HEK293 (cell line): ENCODE data around the gene HMG20A.

Experiments used
- CTCF ChIA-PET: fragments of 350-600 bp; formaldehyde crosslinking; extraction: SDS; loops from one replicate; lab custom pipeline; 2021; ENCODE audit warnings: antibody characterized with exemption; lab: Yijun Ruan, JAX
- POLR2A ChIA-PET: fragments of 300-600 bp; formaldehyde crosslinking; extraction: SDS; loops from one replicate; lab custom pipeline; 2020; ENCODE audit warnings: antibody characterized with exemption, inconsistent platforms; lab: Yijun Ruan, JAX
- H3K27ac ChIP-seq: fragments of 200-500 bp; sonication (Bioruptor generic); 2 replicates; pipeline ENCODE4 v1.5.1; 2014; ENCODE audit warnings: low read depth, low read length, control low read depth, inconsistent platforms; ENCODE audit errors: extremely low read depth
- H3K36me3 ChIP-seq, 2 experiments: fragments of 200-500 bp in 1 of 2; sonication (Bioruptor generic) in 1 of 2; 1 replicate in 1 of 2; 2 replicates in 1 of 2; pipeline ENCODE4 v1.5.1; 2014 to 2017; ENCODE audit warnings: inconsistent platforms in 2 of 2, low read length in 2 of 2; ENCODE audit not compliant: control insufficient read depth in 2 of 2, insufficient read depth in 1 of 2
- H3K4me1 ChIP-seq: fragments of 200-500 bp; sonication (Bioruptor generic); 2 replicates; pipeline ENCODE4 v1.5.1; 2014; ENCODE audit warnings: mild to moderate bottlenecking, low read length, inconsistent platforms; ENCODE audit not compliant: control insufficient read depth, insufficient read depth
- H3K4me3 ChIP-seq: 2 replicates; pipeline ENCODE4 v1.5.1; 2011; ENCODE audit warnings: low read depth, mild to moderate bottlenecking, control low read depth, low read length, moderate library complexity
- H3K9me3 ChIP-seq: fragments of 200-500 bp; sonication (Bioruptor generic); 2 replicates; pipeline ENCODE4 v1.5.1; 2014; ENCODE audit warnings: low read depth, low read length, inconsistent platforms; ENCODE audit not compliant: control insufficient read depth, insufficient read depth
- BCL11A ChIP-seq: fragments of 450-650 bp; formaldehyde crosslinking; IDR thresholded peaks from 2 replicates; pipeline ENCODE4 v1.5.1; 2016; ENCODE audit warnings: low read depth, missing biosample characterization, missing genetic modification characterization
- HOXC10 ChIP-seq: sonication (generic); formaldehyde crosslinking; IDR thresholded peaks from 2 replicates; pipeline ENCODE4 v1.8.1; 2023; ENCODE audit warnings: mild to moderate bottlenecking, missing genetic modification reagents
- KLF10 ChIP-seq: fragments of 450-650 bp; IDR thresholded peaks from 2 replicates; pipeline ENCODE4 v1.5.1; 2018; ENCODE audit warnings: missing biosample characterization, mild to moderate bottlenecking, missing genetic modification characterization
- MYNN ChIP-seq: fragments of 450-650 bp; formaldehyde crosslinking; IDR thresholded peaks from 2 replicates; pipeline ENCODE4 v1.5.1; 2016; ENCODE audit warnings: missing biosample characterization, missing genetic modification characterization, borderline replicate concordance
- RBAK ChIP-seq: fragments of 450-650 bp; formaldehyde crosslinking; IDR thresholded peaks from 2 replicates; pipeline ENCODE4 v1.5.1; 2016; ENCODE audit warnings: missing biosample characterization, missing genetic modification characterization
- SP2 ChIP-seq: fragments of 450-650 bp; formaldehyde crosslinking; IDR thresholded peaks from 2 replicates; pipeline ENCODE4 v1.5.1; 2016; ENCODE audit warnings: missing biosample characterization, missing genetic modification characterization
- WT1 ChIP-seq: fragments of 450-650 bp; formaldehyde crosslinking; IDR thresholded peaks from 2 replicates; pipeline ENCODE4 v1.5.1; 2016; ENCODE audit warnings: missing biosample characterization, missing genetic modification characterization
- ZBTB20 ChIP-seq: fragments of 450-650 bp; formaldehyde crosslinking; IDR thresholded peaks from 2 replicates; pipeline ENCODE4 v1.5.1; 2016; ENCODE audit warnings: missing biosample characterization, missing genetic modification characterization
- ZBTB21 ChIP-seq: fragments of 450-650 bp; formaldehyde crosslinking; IDR thresholded peaks from 2 replicates; pipeline ENCODE4 v1.5.1; 2017; ENCODE audit warnings: missing biosample characterization, missing genetic modification characterization
- ZBTB49 ChIP-seq: fragments of 450-650 bp; formaldehyde crosslinking; IDR thresholded peaks from 2 replicates; pipeline ENCODE4 v1.5.1; 2016; ENCODE audit warnings: missing biosample characterization, missing genetic modification characterization, low read depth
- ZBTB6 ChIP-seq: fragments of 450-650 bp; formaldehyde crosslinking; IDR thresholded peaks from 2 replicates; pipeline ENCODE4 v1.5.1; 2017; ENCODE audit warnings: missing biosample characterization, missing genetic modification characterization
- ZNF140 ChIP-seq: fragments of 450-650 bp; formaldehyde crosslinking; IDR thresholded peaks from 2 replicates; pipeline ENCODE4 v1.5.1; 2016; ENCODE audit warnings: missing biosample characterization, missing genetic modification characterization
- ZNF362 ChIP-seq: fragments of 450-650 bp; formaldehyde crosslinking; IDR thresholded peaks from 2 replicates; pipeline ENCODE4 v1.5.1; 2016; ENCODE audit warnings: missing biosample characterization, missing genetic modification characterization
- ZNF560 ChIP-seq: fragments of 450-650 bp; formaldehyde crosslinking; IDR thresholded peaks from 2 replicates; pipeline ENCODE4 v1.5.1; 2017; ENCODE audit warnings: missing biosample characterization, missing genetic modification characterization, borderline replicate concordance
- ZNF610 ChIP-seq: fragments of 450-650 bp; formaldehyde crosslinking; IDR thresholded peaks from 2 replicates; pipeline ENCODE4 v1.5.1; 2016; ENCODE audit warnings: missing biosample characterization, missing genetic modification characterization, borderline replicate concordance
- ZNF626 ChIP-seq: fragments of 450-650 bp; sonication (Bioruptor Pico); formaldehyde crosslinking; IDR thresholded peaks from 2 replicates; pipeline ENCODE4 v1.5.1; 2018; ENCODE audit warnings: missing biosample characterization, missing genetic modification characterization, inconsistent platforms
- ZNF660 ChIP-seq: fragments of 450-650 bp; IDR thresholded peaks from 2 replicates; pipeline ENCODE4 v1.5.1; 2018; ENCODE audit warnings: missing biosample characterization, mild to moderate bottlenecking, missing genetic modification characterization
- ZNF747 ChIP-seq: fragments of 450-650 bp; formaldehyde crosslinking; IDR thresholded peaks from 2 replicates; pipeline ENCODE4 v1.5.1; 2016; ENCODE audit warnings: missing biosample characterization, missing genetic modification characterization
- TF ChIP-seq, protein P1 (sequence below): fragments of 450-650 bp; formaldehyde crosslinking; IDR thresholded peaks from 2 replicates; pipeline ENCODE4 v1.5.1; 2016; ENCODE audit warnings: missing biosample characterization, missing genetic modification characterization, borderline replicate concordance
- TF ChIP-seq, protein P2 (sequence below): fragments of 450-650 bp; formaldehyde crosslinking; IDR thresholded peaks from 2 replicates; pipeline ENCODE4 v1.5.0; 2017; ENCODE audit warnings: missing biosample characterization, missing genetic modification characterization, borderline replicate concordance
- TF ChIP-seq, protein P3 (sequence below): fragments of 450-650 bp; formaldehyde crosslinking; IDR thresholded peaks from 2 replicates; pipeline ENCODE4 v1.5.1; 2017; ENCODE audit warnings: missing biosample characterization, missing genetic modification characterization
- TF ChIP-seq, protein P4 (sequence below): fragments of 450-650 bp; formaldehyde crosslinking; IDR thresholded peaks from 2 replicates; pipeline ENCODE4 v1.5.1; 2016; ENCODE audit warnings: missing biosample characterization, missing genetic modification characterization

The HMG20A gene

GRCh38 chr15:77527164-77527778, 106.6 kb downstream of the HMG20A start (continued):
- TF ChIP-seq, protein P1, sequence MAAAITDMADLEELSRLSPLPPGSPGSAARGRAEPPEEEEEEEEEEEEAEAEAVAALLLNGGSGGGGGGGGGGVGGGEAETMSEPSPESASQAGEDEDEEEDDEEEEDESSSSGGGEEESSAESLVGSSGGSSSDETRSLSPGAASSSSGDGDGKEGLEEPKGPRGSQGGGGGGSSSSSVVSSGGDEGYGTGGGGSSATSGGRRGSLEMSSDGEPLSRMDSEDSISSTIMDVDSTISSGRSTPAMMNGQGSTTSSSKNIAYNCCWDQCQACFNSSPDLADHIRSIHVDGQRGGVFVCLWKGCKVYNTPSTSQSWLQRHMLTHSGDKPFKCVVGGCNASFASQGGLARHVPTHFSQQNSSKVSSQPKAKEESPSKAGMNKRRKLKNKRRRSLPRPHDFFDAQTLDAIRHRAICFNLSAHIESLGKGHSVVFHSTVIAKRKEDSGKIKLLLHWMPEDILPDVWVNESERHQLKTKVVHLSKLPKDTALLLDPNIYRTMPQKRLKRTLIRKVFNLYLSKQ (tag by site-specific recombination): no peak
- TF ChIP-seq ZNF362 (no peak), ZNF610 (tag by site-specific recombination) (no peak), HOXC10 (no peak), ZBTB20 (tag by site-specific recombination) (peak; percentile 84)

DNA sequence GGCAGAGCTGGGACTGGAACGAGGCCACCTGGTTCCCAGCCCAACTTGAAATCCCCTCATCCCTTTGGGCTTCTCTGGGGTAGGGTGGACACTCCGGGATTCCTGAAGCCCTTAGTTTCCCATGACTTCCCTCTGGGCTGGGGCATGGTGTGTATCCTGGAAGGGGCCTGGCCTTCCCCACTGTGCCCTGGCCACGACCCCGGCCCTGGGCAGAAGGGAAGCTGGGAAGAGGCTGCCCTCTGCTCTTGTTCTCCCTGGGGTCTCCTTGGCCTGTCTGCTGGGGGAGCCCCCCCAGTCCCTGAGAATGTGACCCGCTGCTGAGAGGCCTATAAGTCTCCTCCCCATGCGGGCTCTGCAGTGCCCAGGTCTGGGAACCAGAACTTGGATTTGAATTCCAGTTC, 107.1 kb downstream of the HMG20A start:
- no peak overlapping the region for H3K4me3 ChIP-seq
- H3K9me3 ChIP-seq: no peaks in the 10 kb centered on the region
- peaks cover 10% of the 10 kb centered on the region for H3K4me1 ChIP-seq
- H3K27ac ChIP-seq: peak overlapping the region; percentile 35; the same call in 1 of the 2 replicates
- POLR2A ChIA-PET: interaction anchor here (1.2 to 1.3 kb wide), 2 partner anchors 9 to 11 kb away, joined by 3 to 4 read pairs; no protein-coding TSS in a partner anchor
- H3K36me3 ChIP-seq: no peaks in the 10 kb centered on the region
- CTCF ChIA-PET: interaction anchor here (0.5 to 5.9 kb wide), 4 partner anchors 12 to 410 kb away, joined by 3 to 36 read pairs (median 3); no protein-coding TSS in a partner anchor
- TF ChIP-seq ZBTB21 (tag by site-specific recombination) (no peak), KLF10 (tag by site-specific recombination) (no peak), RBAK (tag by site-specific recombination) (no peak), MYNN (no peak), ZNF560 (tag by site-specific recombination) (no peak), BCL11A (tag by site-specific recombination) (no peak), WT1 (tag by site-specific recombination) (no peak), ZNF626 (tag by site-specific recombination) (no peak), ZNF747 (tag by site-specific recombination) (no peak), ZNF140 (tag by site-specific recombination) (no peak), ZNF660 (tag by site-specific recombination) (no peak), ZBTB6 (tag by site-specific recombination) (no peak), ZBTB49 (no peak), SP2 (no peak)
- TF ChIP-seq, protein P2, sequence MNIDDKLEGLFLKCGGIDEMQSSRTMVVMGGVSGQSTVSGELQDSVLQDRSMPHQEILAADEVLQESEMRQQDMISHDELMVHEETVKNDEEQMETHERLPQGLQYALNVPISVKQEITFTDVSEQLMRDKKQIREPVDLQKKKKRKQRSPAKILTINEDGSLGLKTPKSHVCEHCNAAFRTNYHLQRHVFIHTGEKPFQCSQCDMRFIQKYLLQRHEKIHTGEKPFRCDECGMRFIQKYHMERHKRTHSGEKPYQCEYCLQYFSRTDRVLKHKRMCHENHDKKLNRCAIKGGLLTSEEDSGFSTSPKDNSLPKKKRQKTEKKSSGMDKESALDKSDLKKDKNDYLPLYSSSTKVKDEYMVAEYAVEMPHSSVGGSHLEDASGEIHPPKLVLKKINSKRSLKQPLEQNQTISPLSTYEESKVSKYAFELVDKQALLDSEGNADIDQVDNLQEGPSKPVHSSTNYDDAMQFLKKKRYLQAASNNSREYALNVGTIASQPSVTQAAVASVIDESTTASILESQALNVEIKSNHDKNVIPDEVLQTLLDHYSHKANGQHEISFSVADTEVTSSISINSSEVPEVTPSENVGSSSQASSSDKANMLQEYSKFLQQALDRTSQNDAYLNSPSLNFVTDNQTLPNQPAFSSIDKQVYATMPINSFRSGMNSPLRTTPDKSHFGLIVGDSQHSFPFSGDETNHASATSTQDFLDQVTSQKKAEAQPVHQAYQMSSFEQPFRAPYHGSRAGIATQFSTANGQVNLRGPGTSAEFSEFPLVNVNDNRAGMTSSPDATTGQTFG (tag by site-specific recombination): no peak
- TF ChIP-seq, protein P3, sequence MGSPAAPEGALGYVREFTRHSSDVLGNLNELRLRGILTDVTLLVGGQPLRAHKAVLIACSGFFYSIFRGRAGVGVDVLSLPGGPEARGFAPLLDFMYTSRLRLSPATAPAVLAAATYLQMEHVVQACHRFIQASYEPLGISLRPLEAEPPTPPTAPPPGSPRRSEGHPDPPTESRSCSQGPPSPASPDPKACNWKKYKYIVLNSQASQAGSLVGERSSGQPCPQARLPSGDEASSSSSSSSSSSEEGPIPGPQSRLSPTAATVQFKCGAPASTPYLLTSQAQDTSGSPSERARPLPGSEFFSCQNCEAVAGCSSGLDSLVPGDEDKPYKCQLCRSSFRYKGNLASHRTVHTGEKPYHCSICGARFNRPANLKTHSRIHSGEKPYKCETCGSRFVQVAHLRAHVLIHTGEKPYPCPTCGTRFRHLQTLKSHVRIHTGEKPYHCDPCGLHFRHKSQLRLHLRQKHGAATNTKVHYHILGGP (tag by site-specific recombination): no peak
- TF ChIP-seq, protein P4, sequence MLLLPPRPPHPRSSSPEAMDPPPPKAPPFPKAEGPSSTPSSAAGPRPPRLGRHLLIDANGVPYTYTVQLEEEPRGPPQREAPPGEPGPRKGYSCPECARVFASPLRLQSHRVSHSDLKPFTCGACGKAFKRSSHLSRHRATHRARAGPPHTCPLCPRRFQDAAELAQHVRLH: no peak
